Measurements from ENCODE around the gene BBS9. TPM values are rescaled to one million over a fixed set of nuclear protein-coding genes. Genes with fewer than 3 reads are reported as not detected.
A peak's percentile ranks its signal among the peaks of the same experiment; 100 is the strongest.

BBS9 gene
- total RNA-seq, 3 donors from 2014 or later, result 8.2 to 23.5 (median 15.8) TPM

- TF ChIP-seq, protein P1, sequence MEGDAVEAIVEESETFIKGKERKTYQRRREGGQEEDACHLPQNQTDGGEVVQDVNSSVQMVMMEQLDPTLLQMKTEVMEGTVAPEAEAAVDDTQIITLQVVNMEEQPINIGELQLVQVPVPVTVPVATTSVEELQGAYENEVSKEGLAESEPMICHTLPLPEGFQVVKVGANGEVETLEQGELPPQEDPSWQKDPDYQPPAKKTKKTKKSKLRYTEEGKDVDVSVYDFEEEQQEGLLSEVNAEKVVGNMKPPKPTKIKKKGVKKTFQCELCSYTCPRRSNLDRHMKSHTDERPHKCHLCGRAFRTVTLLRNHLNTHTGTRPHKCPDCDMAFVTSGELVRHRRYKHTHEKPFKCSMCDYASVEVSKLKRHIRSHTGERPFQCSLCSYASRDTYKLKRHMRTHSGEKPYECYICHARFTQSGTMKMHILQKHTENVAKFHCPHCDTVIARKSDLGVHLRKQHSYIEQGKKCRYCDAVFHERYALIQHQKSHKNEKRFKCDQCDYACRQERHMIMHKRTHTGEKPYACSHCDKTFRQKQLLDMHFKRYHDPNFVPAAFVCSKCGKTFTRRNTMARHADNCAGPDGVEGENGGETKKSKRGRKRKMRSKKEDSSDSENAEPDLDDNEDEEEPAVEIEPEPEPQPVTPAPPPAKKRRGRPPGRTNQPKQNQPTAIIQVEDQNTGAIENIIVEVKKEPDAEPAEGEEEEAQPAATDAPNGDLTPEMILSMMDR (IDR thresholded peaks at IDR 0.05), result no peak
- H3K9me3 ChIP-seq, result no peaks in the 10 kb centered on the region
- H3K36me3 ChIP-seq (ENCODE audit: low read depth), result no peaks in the 10 kb centered on the region
- intact Hi-C loops (cut with DNase I, micrococcal nuclease), result no loop called here
- ATAC-seq, result no peak
- no peak overlapping the region for H3K4me3 ChIP-seq
- no peaks in the 10 kb centered on the region for H3K4me1 ChIP-seq (ENCODE audit: low read depth)
- DNase-seq, result no peak
These were observed 329.2 kb downstream of the BBS9 start for GRCh38 chr7:33458581-33458980.

DNA sequence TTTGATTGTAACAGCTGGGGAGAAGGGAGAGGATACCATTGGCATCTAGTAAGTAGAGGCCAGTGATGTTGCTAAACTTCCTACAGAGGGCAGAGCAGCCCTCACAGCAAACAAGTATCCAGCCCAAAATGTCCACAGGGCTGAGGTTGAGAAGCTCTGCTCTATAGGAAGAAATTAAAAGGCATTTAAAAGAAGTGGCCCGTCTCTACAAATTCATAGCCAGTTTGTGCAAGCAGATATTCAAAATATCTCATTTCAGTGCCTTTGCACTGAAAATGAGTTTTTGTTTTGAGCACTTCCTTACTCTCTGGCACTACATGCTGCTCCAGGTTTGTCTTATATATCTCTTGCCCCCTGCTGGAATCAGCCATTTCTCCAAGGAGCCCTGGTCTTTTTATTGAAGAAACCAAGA lies 330.0 kb downstream of the BBS9 start:
- TF ChIP-seq, protein P1 (IDR thresholded peaks at IDR 0.05), result no peak
- intact Hi-C loops (cut with DNase I, micrococcal nuclease), result no loop called here

DNA sequence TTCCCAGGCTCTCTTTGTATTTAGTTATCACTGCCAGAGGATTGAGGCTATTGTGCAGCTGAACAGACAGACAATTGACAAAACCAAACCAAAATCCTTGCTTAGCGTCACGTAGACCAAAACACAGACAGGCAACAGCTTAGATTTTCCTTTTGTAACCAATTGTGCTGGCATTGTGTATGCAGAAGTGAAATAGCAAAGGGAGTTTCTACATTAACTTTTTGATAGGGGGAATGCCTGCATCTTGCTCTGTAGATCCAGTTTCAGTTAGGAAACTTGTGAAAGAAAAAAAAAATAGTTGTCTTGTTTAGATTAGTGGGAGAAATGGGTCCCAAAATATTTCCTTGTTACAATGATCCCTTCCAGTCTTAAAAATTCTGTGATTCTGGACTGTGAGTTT lies 333.8 kb downstream of the BBS9 start:
- no peaks in the 10 kb centered on the region for H3K9me3 ChIP-seq
- no peaks in the 10 kb centered on the region for H3K4me1 ChIP-seq (ENCODE audit: low read depth)
- TF ChIP-seq, protein P1 (IDR thresholded peaks at IDR 0.05), result no peak
- intact Hi-C loops (cut with DNase I, micrococcal nuclease), result no loop called here
- no peak overlapping the region for H3K4me3 ChIP-seq
- ATAC-seq, result no peak
- no peaks in the 10 kb centered on the region for H3K36me3 ChIP-seq (ENCODE audit: low read depth)
- no peak for DNase-seq

More for the DNA sequence above, 330.0 kb downstream of the BBS9 start:
- no peaks in the 10 kb centered on the region for H3K36me3 ChIP-seq (ENCODE audit: low read depth)
- no peak overlapping the region for H3K4me3 ChIP-seq
- ATAC-seq (peak; percentile 75), DNase-seq (peak in 1 of 3 donors; percentile 10)
- no peaks in the 10 kb centered on the region for H3K9me3 ChIP-seq
- no peaks in the 10 kb centered on the region for H3K4me1 ChIP-seq (ENCODE audit: low read depth)

GRCh38 chr7:33466203-33466602 lies 336.8 kb downstream of the BBS9 start:
- Histone ChIP-seq H3K36me3 (ENCODE audit: low read depth) (no peaks in the 10 kb centered on the region), H3K9me3 (no peaks in the 10 kb centered on the region), H3K4me3 (no peak overlapping the region), H3K4me1 (ENCODE audit: low read depth) (no peaks in the 10 kb centered on the region)
- no peak for DNase-seq
- TF ChIP-seq, protein P1 (IDR thresholded peaks at IDR 0.05), result no peak
- ATAC-seq, result no peak
- intact Hi-C loops (cut with DNase I, micrococcal nuclease), result no loop called here

GRCh38 chr7:33471636-33472242 lies 342.4 kb downstream of the BBS9 start:
- TF ChIP-seq, protein P1 (IDR thresholded peaks at IDR 0.05), result no peak
- H3K36me3 ChIP-seq (ENCODE audit: low read depth), result no peaks in the 10 kb centered on the region
- no peak overlapping the region for H3K4me3 ChIP-seq
- H3K4me1 ChIP-seq (ENCODE audit: low read depth), result no peaks in the 10 kb centered on the region
- intact Hi-C loops (cut with DNase I, micrococcal nuclease), result no loop called here
- H3K9me3 ChIP-seq, result no peaks in the 10 kb centered on the region
- DNase-seq (no peak), ATAC-seq (no peak)
